NOMO-1 treated with DMSO at 0.1 percent for 48 hours (cell line): Measurements from ENCODE around the gene LMCD1.
"Not testable (repeated sequence)": the region's sequence is repeated elsewhere in the genome, so short reads cannot be mapped to it uniquely, and the experiment has no call there.

Source experiments
- DNase-seq: peaks from one replicate; lab custom pipeline; 2025; ENCODE audit not compliant: unreplicated experiment; lab: John Stamatoyannopoulos, UW

LMCD1 gene

GRCh38 chr3:8579943-8580342 lies 78.3 kb downstream of the LMCD1 start:
- DNase-seq, result no peak

- DNase-seq, result not testable (repeated sequence)
Measured at GRCh38 chr3:8580434-8580833, 78.8 kb downstream of the LMCD1 start.

- DNase-seq, result no peak
Measured at GRCh38 chr3:8581373-8581772, 79.8 kb downstream of the LMCD1 start.

DNA sequence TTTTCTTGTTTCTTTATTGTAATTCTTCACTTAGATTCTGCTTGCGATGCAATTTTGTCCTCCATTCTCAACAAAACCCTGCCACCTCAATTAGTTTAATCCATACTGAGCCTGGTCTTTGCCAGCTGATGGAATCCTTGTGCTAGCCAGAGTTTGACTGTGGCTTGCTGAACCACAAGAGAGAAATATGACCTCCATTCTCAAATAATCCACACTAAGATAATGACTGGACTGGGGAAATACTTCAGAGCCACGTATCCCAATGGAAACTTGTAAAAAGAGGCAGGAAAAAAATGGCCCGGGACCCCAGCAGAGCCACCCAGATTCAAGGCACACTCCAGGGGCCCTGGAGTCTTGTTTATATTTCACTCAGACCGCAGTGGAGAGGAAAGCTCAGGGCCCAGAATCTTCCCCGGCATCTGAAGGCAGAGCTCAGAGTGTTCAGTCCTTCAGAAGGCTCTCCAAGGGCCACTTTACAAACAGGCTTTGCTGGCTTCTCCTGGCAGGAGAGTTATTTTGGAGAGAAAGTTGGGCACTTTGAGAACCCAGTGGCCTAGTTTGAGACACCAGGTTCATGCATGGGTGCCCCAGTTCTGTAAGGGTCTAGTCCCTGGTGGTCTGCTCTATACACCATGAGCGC lies 80.3 kb downstream of the LMCD1 start:
- no peak for DNase-seq

GRCh38 chr3:8584661-8585060 lies 83.0 kb downstream of the LMCD1 start:
- DNase-seq, result no peak

DNA sequence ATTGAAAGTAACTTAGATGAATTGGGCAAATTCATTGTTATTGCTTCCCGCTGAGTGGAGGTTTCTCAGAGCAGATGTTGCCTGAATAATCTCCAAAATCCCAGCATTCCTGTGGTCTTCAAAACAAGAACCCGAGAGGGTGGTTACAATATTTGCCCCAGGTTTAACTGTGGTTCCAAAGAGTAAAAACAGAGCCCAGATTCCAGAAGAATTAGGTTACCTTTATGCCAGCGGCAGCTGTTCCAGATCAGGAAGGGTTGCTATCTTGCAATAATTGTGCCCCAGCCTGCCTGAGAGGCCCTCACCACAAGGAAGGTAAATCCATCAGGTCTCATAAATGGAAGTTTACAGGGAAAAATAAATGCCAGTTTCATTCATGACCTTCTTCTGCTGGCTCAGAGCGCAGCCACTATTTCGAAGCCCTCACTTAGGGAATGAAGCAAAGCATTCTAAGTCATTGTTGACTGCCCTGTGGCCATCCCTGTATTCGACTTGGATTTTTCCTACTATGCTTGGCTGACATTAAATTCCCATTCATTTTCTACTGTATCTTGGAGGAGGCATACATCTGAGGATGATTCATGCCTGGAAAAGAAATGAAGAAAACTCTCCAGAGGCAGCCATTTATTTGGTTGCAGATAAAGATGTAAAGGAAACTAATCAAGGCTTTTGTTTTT lies 88.4 kb downstream of the LMCD1 start:
- DNase-seq, result no peak

DNA sequence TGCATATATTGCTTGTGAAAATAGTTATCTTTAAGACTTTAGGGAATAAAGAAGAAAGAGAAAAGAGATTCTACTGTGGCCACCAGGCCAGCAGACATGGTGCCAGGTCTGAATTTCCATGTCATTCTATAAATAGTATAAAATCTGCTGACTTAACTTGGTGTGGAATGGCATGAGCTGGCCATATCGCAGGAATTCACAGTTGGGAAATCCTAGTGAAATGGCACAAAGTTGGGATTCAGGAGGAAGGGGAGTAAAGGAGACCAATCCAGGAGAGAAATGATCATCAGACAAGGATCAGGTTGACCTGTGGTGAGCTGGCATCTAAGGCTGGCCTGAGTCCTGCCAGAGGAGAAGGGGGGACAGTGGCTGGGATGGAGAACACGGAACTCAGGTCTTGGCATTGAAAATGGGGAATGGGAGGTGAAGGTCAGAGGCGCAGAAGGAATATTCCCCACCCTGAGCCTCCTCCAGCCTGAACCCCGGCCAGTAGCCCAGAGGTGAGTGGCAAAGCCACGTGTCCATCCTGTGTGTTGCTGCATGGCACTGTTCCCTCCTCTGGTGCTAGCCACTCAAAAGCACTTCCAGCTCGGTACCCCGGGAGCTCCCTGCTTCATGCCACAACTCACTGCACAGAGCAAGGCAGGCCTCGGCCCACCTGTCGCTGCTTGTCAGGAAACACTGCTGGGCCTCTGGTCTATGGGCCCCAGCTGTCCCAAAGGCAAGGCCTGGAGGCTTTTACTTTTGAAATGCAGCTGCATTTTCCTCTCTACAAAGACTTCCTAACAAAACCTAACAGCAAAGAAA lies 91.6 kb downstream of the LMCD1 start:
- no peak for DNase-seq

DNA sequence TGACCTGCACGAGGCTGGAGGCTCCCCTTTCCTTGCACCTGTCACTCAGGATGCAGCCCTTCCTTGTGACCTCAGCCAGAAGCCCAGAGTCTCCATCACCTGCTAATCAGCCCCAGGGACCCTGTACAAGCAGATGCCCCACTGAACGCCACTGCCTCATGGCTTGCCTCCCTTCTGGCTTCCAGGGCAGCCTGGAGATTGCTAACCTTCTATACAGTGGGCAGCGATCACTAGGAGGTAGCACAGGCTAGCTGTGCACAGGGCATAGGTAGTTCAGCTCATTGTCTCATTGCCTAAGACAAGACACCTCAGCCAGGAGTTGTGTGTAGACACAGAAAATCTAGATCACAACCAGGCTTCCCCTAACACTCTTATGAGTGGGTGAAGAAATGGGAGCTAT lies 93.6 kb downstream of the LMCD1 start:
- DNase-seq, result no peak

DNA sequence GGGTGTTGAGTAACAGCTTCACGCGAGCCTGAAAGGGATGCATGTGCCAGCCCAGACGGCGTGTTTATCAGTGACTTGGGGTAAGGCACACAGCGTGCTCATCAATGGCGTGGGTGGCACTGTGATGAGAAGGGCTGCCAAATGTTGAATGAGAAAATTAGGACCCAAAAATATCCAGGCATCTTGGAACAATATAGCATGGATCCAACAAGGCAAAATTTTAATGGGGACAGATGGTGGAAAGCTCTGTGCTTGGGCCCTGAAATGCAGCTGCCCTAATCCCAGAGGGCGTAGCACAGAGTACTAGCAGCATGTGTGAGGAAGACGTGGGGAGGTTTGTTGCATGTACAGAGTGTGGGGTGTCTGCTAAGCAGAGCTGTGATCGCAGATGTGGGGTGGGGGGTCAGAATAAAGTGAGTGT lies 94.1 kb downstream of the LMCD1 start:
- DNase-seq, result no peak

DNA sequence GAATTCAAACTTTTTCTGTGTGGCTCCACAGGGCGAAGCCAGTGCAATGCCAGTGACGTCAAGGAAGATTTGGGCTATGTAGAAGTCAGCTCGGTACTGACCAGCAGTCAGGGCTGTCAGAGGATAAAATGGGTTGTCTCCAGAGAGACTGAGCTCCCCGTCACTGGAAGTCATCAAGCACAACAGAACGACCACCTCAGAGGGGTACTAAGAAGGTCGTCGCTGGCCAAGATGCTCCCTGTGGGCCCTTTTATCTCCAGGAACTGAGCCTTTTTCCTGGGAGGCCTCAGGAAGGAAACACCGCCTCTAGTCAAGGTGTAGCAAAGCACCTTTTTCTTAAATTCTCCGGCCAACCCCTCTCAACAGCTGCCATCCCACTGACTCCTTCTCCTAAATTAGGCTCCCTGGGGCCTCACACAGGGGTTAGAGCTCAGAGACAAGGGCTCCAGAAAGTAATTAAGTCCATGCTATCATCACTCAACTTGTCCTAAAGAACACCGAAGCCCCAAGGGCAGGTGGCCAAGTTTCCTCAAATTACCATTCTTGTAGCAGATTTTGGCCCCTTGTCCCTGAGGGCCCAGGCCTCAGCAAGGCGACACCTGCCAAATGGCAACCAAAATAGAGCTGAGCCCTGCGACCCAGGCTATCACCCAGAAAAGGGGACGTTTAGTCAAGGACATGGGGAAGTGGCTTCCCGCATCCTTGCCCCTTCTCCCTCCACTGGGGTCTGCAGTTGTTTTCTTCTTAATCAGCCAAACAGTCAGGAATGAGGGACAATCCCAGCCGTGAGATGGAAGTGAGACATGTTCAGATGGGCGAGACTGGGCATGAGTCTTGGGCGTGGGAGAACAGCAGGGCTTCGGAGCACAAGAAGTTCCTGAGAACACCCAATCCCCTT lies 94.9 kb downstream of the LMCD1 start:
- DNase-seq, result no peak

- no peak for DNase-seq
Measured at GRCh38 chr3:8597219-8597853, 95.7 kb downstream of the LMCD1 start.

DNA sequence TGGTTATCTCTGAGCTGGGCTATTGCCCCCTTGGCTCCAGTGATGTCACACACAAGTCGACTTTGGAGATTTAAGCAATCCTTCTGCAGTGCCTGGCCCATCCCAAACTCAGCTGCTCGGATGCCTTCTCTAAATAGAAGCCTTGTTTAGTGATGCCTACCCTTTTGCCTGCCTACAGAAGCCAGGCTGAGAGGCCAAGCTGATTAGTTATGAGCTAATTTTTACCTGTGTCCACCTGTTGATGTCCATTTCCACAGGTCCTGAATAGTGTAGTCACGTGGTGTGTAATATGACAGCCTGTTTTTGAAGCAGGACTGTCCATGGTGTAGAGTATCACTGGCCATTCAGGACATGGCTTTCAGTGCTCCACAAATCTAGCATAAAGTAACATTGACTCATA lies 97.5 kb downstream of the LMCD1 start:
- DNase-seq, result no peak

DNA sequence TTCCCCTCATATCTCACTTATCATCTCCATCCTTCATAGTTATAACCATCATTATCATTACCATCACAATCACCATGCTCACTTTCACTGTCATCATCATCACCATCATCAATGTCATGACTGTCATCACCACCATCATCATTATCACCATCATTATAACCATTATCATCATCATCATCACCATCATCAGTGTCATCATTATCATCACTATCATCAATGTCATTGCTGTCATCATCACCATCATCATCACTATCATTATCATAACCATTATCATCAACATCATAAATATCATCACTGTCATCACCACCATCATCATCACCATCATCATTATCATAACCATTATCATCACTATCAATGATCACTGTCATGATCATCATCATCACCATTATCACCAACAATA lies 98.8 kb downstream of the LMCD1 start:
- no peak for DNase-seq

DNA sequence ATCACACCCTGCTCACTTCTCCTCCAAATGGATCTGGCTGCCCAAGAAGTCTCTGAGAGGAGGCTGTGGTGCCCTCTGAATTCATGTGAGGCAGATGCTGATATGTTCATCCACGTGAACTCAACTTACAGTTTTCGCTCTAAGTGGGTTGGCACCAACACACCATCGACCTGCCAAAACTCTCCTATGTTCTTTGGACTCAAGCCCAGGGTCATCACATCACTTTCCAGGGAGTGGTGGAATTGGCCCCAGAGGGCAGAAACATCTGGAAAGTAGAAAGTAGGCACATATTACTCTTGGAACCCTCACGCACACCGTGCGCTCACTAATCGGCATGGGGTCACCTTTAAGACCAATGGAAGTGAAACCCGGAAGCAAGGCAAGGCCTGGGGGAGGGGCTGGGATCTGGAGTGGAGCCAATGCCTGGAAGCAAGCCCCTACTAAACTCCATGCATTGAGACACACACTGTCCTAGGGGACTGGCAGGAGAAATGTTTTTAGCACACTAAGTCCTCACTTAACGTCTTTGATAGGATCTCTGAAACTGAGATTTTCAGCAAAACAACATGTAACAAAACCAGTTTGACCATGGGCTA lies 101.6 kb downstream of the LMCD1 start:
- DNase-seq, result no peak

GRCh38 chr3:8604006-8604405 lies 102.4 kb downstream of the LMCD1 start:
- DNase-seq, result no peak

DNA sequence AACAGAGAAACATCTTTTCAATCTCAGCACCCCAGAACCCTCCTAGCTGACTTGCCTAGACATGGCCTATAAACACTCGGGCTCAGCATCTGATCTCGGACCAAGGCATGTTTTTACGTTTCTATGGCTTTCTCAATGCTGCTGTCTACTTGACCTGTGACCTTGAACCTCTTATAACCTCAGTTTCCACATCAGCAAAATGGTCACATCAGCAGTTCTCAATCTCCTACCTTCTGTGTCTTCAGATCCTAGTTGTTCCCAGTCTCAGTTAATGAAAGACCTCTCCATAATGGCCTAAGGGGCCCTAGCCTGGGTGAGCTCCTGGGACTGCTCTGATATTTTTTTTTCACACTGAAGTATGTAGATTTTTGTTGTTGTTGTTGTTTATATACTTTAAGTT lies 103.4 kb downstream of the LMCD1 start:
- no peak for DNase-seq

GRCh38 chr3:8606701-8607231 lies 105.1 kb downstream of the LMCD1 start:
- DNase-seq, result no peak

DNA sequence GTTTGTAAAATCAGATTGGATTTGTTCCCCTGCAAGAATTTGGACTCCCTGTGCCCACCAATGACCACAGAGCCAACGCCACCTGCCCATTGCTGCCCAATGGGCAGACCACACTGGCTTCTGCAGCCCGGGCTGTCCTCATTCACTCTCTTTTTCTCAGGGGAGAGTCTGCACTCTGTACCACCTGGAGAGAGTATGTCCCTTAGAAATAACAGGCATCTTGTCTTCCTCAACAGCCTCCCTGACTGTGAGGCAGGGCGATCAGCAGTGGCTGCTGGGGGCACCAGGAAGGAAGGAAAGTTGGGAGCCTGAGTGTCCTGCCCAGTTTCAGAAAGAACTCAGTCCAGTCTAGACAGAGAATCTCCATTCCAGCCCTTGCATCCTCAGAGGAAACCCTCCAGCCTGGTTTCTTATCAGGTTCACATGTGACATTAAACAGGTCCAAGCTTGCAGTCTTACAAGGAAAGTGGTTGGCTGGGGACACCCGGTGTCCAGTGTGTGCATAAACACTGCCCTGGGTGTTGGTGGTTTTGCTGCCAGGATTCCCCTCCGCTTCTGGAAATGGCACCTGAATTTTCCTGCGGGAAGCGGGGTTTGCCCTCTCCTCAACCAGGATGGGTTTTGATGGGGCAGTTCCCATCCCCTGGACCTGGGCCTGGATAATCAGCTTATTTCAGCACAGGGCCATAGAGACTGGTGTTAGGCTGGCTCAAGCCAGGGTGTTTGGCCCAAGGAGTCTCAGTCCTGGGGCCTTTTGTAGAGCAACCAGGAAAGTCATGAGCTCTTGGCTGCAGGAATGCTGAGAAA lies 105.8 kb downstream of the LMCD1 start:
- DNase-seq, result no peak
